GM23338 (cell line): Measurements from ENCODE around the gene IQGAP1. TPM values are rescaled to one million over a fixed set of nuclear protein-coding genes. Genes with fewer than 3 reads are reported as not detected.

Experiments used
- ATAC-seq: fragments of 200-7000 bp; cut with Tn5 transposase; 3 replicates; pipeline ENCODE4 v1.9.1; 2020
- DNase-seq: peaks from one replicate; pipeline ENCODE4 v3.0.0-alpha.2; 2015; ENCODE audit warnings: low spot score
- H2AFZ ChIP-seq: fragments of 200-600 bp; sonication (generic); 2 replicates; pipeline ENCODE4 v1.8.0; 2016; ENCODE audit warnings: antibody characterized with exemption, mild to moderate bottlenecking, moderate library complexity
- H3F3A ChIP-seq: fragments of 200-600 bp; sonication (generic); replicated peaks from 2 replicates; pipeline ENCODE4 v1.8.0; 2017; ENCODE audit warnings: antibody characterized with exemption, mixed run types, low read depth
- H3K27ac ChIP-seq: fragments of 200-600 bp; sonication (generic); 2 replicates; pipeline ENCODE4 v1.6.1; 2016; ENCODE audit warnings: low read depth
- H3K27me3 ChIP-seq: fragments of 200-600 bp; sonication (generic); 2 replicates; pipeline ENCODE4 v1.8.0; 2016; ENCODE audit warnings: mild to moderate bottlenecking, mixed run types, moderate library complexity; ENCODE audit not compliant: insufficient read depth
- H3K36me3 ChIP-seq: fragments of 200-600 bp; sonication (generic); 2 replicates; pipeline ENCODE4 v1.8.0; 2016; ENCODE audit warnings: mild to moderate bottlenecking; ENCODE audit not compliant: insufficient read depth
- H3K4me1 ChIP-seq: fragments of 200-600 bp; sonication (generic); 2 replicates; pipeline ENCODE4 v1.8.0; 2016; ENCODE audit warnings: mild to moderate bottlenecking, moderate library complexity; ENCODE audit not compliant: insufficient read depth
- H3K4me2 ChIP-seq: fragments of 200-600 bp; sonication (generic); 2 replicates; pipeline ENCODE4 v1.7.1; 2017; ENCODE audit warnings: mixed run types
- H3K4me3 ChIP-seq: fragments of 200-600 bp; sonication (generic); 2 replicates; pipeline ENCODE4 v1.6.1; 2016; ENCODE audit warnings: mixed run types
- H3K79me2 ChIP-seq: fragments of 200-600 bp; sonication (generic); replicated peaks from 2 replicates; pipeline ENCODE4 v1.8.0; 2017; ENCODE audit warnings: mild to moderate bottlenecking; ENCODE audit not compliant: insufficient read depth
- H3K9me2 ChIP-seq: fragments of 200-600 bp; sonication (generic); 2 replicates; pipeline ENCODE4 v1.8.0; 2017; ENCODE audit not compliant: insufficient read depth
- H4K20me1 ChIP-seq: fragments of 200-600 bp; sonication (generic); replicated peaks from 2 replicates; pipeline ENCODE4 v1.8.0; 2017; ENCODE audit warnings: mild to moderate bottlenecking; ENCODE audit not compliant: insufficient read depth
- H3K27ac Mint-ChIP-seq: 2 replicates; pipeline ENCODE4 v1.8.0; 2020; ENCODE audit warnings: inconsistent platforms, mild to moderate bottlenecking, moderate library complexity, mixed read lengths
- H3K27me3 Mint-ChIP-seq: 3 replicates; pipeline ENCODE4 v1.8.0; 2022; ENCODE audit warnings: low read depth, mild to moderate bottlenecking, moderate library complexity, mixed read lengths, inconsistent platforms; ENCODE audit not compliant: insufficient read depth, poor library complexity
- H3K36me3 Mint-ChIP-seq: 3 replicates; pipeline ENCODE4 v1.8.0; 2021; ENCODE audit warnings: low read depth, mild to moderate bottlenecking, inconsistent platforms, moderate library complexity, mixed read lengths
- H3K4me1 Mint-ChIP-seq: 3 replicates; pipeline ENCODE4 v1.8.0; 2020; ENCODE audit warnings: mild to moderate bottlenecking, inconsistent platforms, mixed read lengths
- H3K4me3 Mint-ChIP-seq: 3 replicates; pipeline ENCODE4 v1.8.0; 2021; ENCODE audit warnings: moderate library complexity, mild to moderate bottlenecking, inconsistent platforms, mixed read lengths
- H3K9me3 Mint-ChIP-seq: 3 replicates; pipeline ENCODE4 v1.8.0; 2020; ENCODE audit warnings: moderate library complexity, mild to moderate bottlenecking, inconsistent platforms, mixed read lengths
- CREB1 ChIP-seq: fragments of 250-450 bp; sonication (Bioruptor Pico); IDR thresholded peaks from 2 replicates; pipeline ENCODE4 v1.5.0; 2020; ENCODE audit warnings: low read depth, mild to moderate bottlenecking, moderate library complexity
- ETS1 ChIP-seq: IDR thresholded peaks from 2 replicates; pipeline ENCODE4 v1.6.1; 2016; ENCODE audit warnings: antibody characterized with exemption
- EZH2phosphoT487 ChIP-seq: fragments of 200-600 bp; sonication (generic); IDR thresholded peaks from one replicate; pipeline ENCODE4 v1.8.1; 2018; ENCODE audit warnings: antibody characterized with exemption; ENCODE audit not compliant: unreplicated experiment
- JUNB ChIP-seq: IDR thresholded peaks from one replicate; pipeline ENCODE4 v1.6.1; 2016; ENCODE audit warnings: antibody characterized with exemption; ENCODE audit not compliant: unreplicated experiment
- POLR2AphosphoS5 ChIP-seq: IDR thresholded peaks from 2 replicates; pipeline ENCODE4 v1.6.1; 2016; ENCODE audit warnings: antibody characterized with exemption, low read depth
- STAT1 ChIP-seq: IDR thresholded peaks from one replicate; pipeline ENCODE4 v1.6.1; 2016; ENCODE audit warnings: antibody characterized with exemption; ENCODE audit not compliant: unreplicated experiment
- ZNF114 ChIP-seq: fragments of 250-450 bp; sonication (Bioruptor Pico); IDR thresholded peaks from 2 replicates; pipeline ENCODE4 v1.5.0; 2020; ENCODE audit warnings: mild to moderate bottlenecking, moderate library complexity
- ZNF331 ChIP-seq: fragments of 250-450 bp; sonication (Bioruptor Pico); IDR thresholded peaks from 2 replicates; pipeline ENCODE4 v1.5.0; 2020; ENCODE audit warnings: low read depth, mild to moderate bottlenecking, moderate library complexity
- ZNF462 ChIP-seq: fragments of 250-450 bp; sonication (Bioruptor Pico); IDR thresholded peaks from 2 replicates; pipeline ENCODE4 v1.5.0; 2020; ENCODE audit warnings: mild to moderate bottlenecking, moderate library complexity
- polyA plus RNA-seq: library from polyadenylated mRNA; unstranded; fragments of >200 nt; fragmentation: Nextera tagmentation; extraction: Ambion mirVana; gene quantifications from 2 replicates; pipeline ENCODE4 v1.2.1, GENCODE V29; 2016
- total RNA-seq: library from RNA; depleted of rRNA; stranded (reverse); fragments of >200 nt; shearing (Covaris generic); gene quantifications from 2 replicates; pipeline ENCODE4 v1.2.3, GENCODE V29; 2014

IQGAP1 gene
- total and polyA plus RNA-seq, 2 experiments from 2014 or later = 92.7 to 159 TPM

GRCh38 chr15:90489514-90489913 is 101.5 kb downstream of the IQGAP1 start (continued):
- TF ChIP-seq ZNF462 (no peak), ZNF331 (CRISPR knock-in tag) (no peak), POLR2AphosphoS5 (no peak)

- no peaks in the 10 kb centered on the region for H3F3A ChIP-seq
- no peak for TF ChIP-seq ETS1
- TF ChIP-seq ZNF114 (CRISPR knock-in tag) = no peak
- TF ChIP-seq EZH2phosphoT487 = no peak
- TF ChIP-seq CREB1 = no peak
- no peak for TF ChIP-seq ZNF462
- no peak for TF ChIP-seq STAT1
- no peak for TF ChIP-seq JUNB
Observed at GRCh38 chr15:90489944-90490343, 101.9 kb downstream of the IQGAP1 start.

More at GRCh38 chr15:90489944-90490343, 101.9 kb downstream of the IQGAP1 start:
- Histone ChIP-seq H3K4me1 (no peaks in the 10 kb centered on the region), H3K79me2 (no peaks in the 10 kb centered on the region), H3K36me3 (peaks cover 66% of the 10 kb centered on the region), H3K9me2 (no peaks in the 10 kb centered on the region), H4K20me1 (0 out of 2 replicates have a peak, but pooled peaks cover 1% of the 10 kb centered on the region), H3K4me3 (no peak overlapping the region), H3K4me2 (no peak overlapping the region), H3K27ac (no peak overlapping the region), H3K27me3 (no peaks in the 10 kb centered on the region), H2AFZ (no peak overlapping the region)
- Mint-ChIP-seq H3K27ac (no peak overlapping the region), H3K9me3 (no peaks in the 10 kb centered on the region), H3K36me3 (peaks cover 54% of the 10 kb centered on the region), H3K4me1 (no peaks in the 10 kb centered on the region), H3K4me3 (no peak overlapping the region), H3K27me3 (no peaks in the 10 kb centered on the region)
- DNase-seq = no peak
- ATAC-seq = no peak
